WTC11 (cell line): Measurements from ENCODE around the gene GALNT9. TPM values are rescaled to one million over a fixed set of nuclear protein-coding genes. Genes with fewer than 3 reads are reported as not detected.

Experiments
- ATAC-seq: fragments of 200-7000 bp; cut with Tn5 transposase; 2 replicates; pipeline ENCODE4 v1.10.0; 2021; ENCODE audit warnings: mild to moderate bottlenecking, moderate library complexity
- CTCF ChIA-PET: fragments of 300-600 bp; sonication (Branson Sonifier 250); formaldehyde crosslinking; loops from one replicate; lab custom pipeline; 2021; ENCODE audit warnings: antibody characterized with exemption; lab: Charles Lee
- POLR2A ChIA-PET: fragments of 350-600 bp; sonication (Branson Sonifier 250); formaldehyde crosslinking; loops from one replicate; lab custom pipeline; 2021; ENCODE audit warnings: antibody characterized with exemption; lab: Charles Lee
- DNase-seq: peaks from one replicate; pipeline ENCODE4 v3.0.0; 2021; ENCODE audit warnings: low spot score
- H3K27ac Mint-ChIP-seq: 2 replicates; pipeline ENCODE4 v1.8.0; 2021; ENCODE audit warnings: mixed read lengths
- H3K27me3 Mint-ChIP-seq: 2 replicates; pipeline ENCODE4 v1.8.0; 2021; ENCODE audit warnings: low read depth, mild to moderate bottlenecking, moderate library complexity, mixed read lengths
- H3K36me3 Mint-ChIP-seq: 2 replicates; pipeline ENCODE4 v1.8.0; 2021; ENCODE audit warnings: mixed read lengths
- H3K4me1 Mint-ChIP-seq: 2 replicates; pipeline ENCODE4 v1.8.0; 2022; ENCODE audit warnings: mixed read lengths
- H3K4me3 Mint-ChIP-seq: 2 replicates; pipeline ENCODE4 v1.8.0; 2021; ENCODE audit warnings: mild to moderate bottlenecking, moderate library complexity, mixed read lengths
- H3K9me3 Mint-ChIP-seq: 2 replicates; pipeline ENCODE4 v1.8.0; 2021; ENCODE audit warnings: mixed read lengths
- ESRRA ChIP-seq: sonication (generic); formaldehyde crosslinking; IDR thresholded peaks from 2 replicates; pipeline ENCODE4 v1.8.1; 2022; ENCODE audit warnings: mild to moderate bottlenecking, missing genetic modification reagents, borderline replicate concordance
- GTF2I ChIP-seq: fragments of 250-450 bp; sonication (Bioruptor Pico); conservative IDR thresholded peaks from 2 replicates; pipeline ENCODE4 v1.4.0; 2021; ENCODE audit warnings: mild to moderate bottlenecking
- IRF2 ChIP-seq: sonication (generic); formaldehyde crosslinking; IDR thresholded peaks from 2 replicates; pipeline ENCODE4 v1.8.0; 2022; ENCODE audit warnings: low read depth, missing genetic modification reagents, borderline replicate concordance
- MXD4 ChIP-seq: fragments of 250-450 bp; sonication (Bioruptor Pico); IDR thresholded peaks from 2 replicates; pipeline ENCODE4 v1.8.0; 2021; ENCODE audit warnings: mild to moderate bottlenecking, moderate library complexity, borderline replicate concordance
- NFE2L1 ChIP-seq: sonication (generic); formaldehyde crosslinking; IDR thresholded peaks from 2 replicates; pipeline ENCODE4 v1.8.1; 2023; ENCODE audit warnings: missing genetic modification reagents
- NR1H2 ChIP-seq: sonication (generic); formaldehyde crosslinking; IDR thresholded peaks from 2 replicates; pipeline ENCODE4 v1.9.0; 2021; ENCODE audit warnings: mild to moderate bottlenecking, moderate library complexity, missing genetic modification reagents
- OVOL2 ChIP-seq: fragments of 250-450 bp; sonication (Bioruptor Pico); IDR thresholded peaks from 2 replicates; pipeline ENCODE4 v1.9.0; 2021; ENCODE audit warnings: mild to moderate bottlenecking, borderline replicate concordance
- TCF7 ChIP-seq: sonication (generic); formaldehyde crosslinking; IDR thresholded peaks from 2 replicates; pipeline ENCODE4 v1.8.0; 2022; ENCODE audit warnings: mild to moderate bottlenecking, low read depth, missing genetic modification reagents, moderate library complexity
- TEAD1 ChIP-seq: sonication (generic); formaldehyde crosslinking; IDR thresholded peaks from 2 replicates; pipeline ENCODE4 v1.8.0; 2022; ENCODE audit warnings: mild to moderate bottlenecking, missing genetic modification reagents
- total RNA-seq: library from RNA; stranded (reverse); gene quantifications from 3 replicates; pipeline ENCODE4 v1.2.3, GENCODE V29; 2021
- TF ChIP-seq, protein P1 (sequence below): fragments of 250-450 bp; sonication (Bioruptor Pico); IDR thresholded peaks from 2 replicates; pipeline ENCODE4 v1.9.0; 2021; ENCODE audit warnings: mild to moderate bottlenecking
- TF ChIP-seq, protein P2 (sequence below): sonication (generic); formaldehyde crosslinking; IDR thresholded peaks from 2 replicates; pipeline ENCODE4 v1.8.1; 2023; ENCODE audit warnings: mild to moderate bottlenecking, missing genetic modification reagents, moderate library complexity
- TF ChIP-seq, protein P3 (sequence below): sonication (generic); formaldehyde crosslinking; IDR thresholded peaks from 2 replicates; pipeline ENCODE4 v1.8.1; 2023; ENCODE audit warnings: mild to moderate bottlenecking, missing genetic modification reagents, moderate library complexity
- TF ChIP-seq, protein P4 (sequence below): sonication (generic); formaldehyde crosslinking; IDR thresholded peaks from 2 replicates; pipeline ENCODE4 v1.8.1; 2022; ENCODE audit warnings: mild to moderate bottlenecking, missing genetic modification reagents, moderate library complexity, borderline replicate concordance
- TF ChIP-seq, protein P5 (sequence below): sonication (generic); formaldehyde crosslinking; IDR thresholded peaks from 2 replicates; pipeline ENCODE4 v1.8.0; 2022; ENCODE audit warnings: mild to moderate bottlenecking, missing genetic modification reagents
- TF ChIP-seq, protein P6 (sequence below): sonication (generic); formaldehyde crosslinking; IDR thresholded peaks from 2 replicates; pipeline ENCODE4 v1.8.0; 2023; ENCODE audit warnings: missing genetic modification reagents, mild to moderate bottlenecking, borderline replicate concordance
- TF ChIP-seq, protein P7 (sequence below): sonication (generic); formaldehyde crosslinking; IDR thresholded peaks from 2 replicates; pipeline ENCODE4 v1.8.0; 2022; ENCODE audit warnings: mild to moderate bottlenecking, missing genetic modification reagents

Gene GALNT9
- total RNA-seq, 1 experiment from 2014 or later: 0.90 TPM

DNA sequence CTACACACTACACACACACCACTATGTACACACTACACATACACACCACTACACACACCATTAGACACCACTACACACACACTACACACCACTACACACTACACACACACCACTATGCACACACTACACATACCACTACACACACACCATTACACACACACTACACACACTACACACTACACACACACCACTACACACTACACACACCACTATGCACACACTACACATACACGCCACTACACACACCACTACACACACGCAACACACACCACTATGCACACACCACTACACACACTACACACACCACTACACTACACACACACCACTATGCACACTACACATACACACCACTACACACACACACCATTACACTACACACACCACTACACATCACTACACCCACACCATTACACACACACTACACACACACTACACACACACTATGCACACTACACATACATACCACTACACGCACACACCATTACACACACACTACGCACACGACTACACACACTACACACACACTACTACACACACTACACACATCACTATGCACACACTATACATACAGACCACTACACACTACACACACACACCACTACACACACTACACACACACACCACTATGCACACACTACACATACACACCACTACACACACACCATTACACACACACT, 171.5 kb downstream of the GALNT9 start (continued):
- no peak for TF ChIP-seq IRF2 (CRISPR knock-in tag)
- TF ChIP-seq, protein P1, sequence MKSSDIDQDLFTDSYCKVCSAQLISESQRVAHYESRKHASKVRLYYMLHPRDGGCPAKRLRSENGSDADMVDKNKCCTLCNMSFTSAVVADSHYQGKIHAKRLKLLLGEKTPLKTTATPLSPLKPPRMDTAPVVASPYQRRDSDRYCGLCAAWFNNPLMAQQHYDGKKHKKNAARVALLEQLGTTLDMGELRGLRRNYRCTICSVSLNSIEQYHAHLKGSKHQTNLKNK (CRISPR knock-in tag): no peak
- TF ChIP-seq, protein P2, sequence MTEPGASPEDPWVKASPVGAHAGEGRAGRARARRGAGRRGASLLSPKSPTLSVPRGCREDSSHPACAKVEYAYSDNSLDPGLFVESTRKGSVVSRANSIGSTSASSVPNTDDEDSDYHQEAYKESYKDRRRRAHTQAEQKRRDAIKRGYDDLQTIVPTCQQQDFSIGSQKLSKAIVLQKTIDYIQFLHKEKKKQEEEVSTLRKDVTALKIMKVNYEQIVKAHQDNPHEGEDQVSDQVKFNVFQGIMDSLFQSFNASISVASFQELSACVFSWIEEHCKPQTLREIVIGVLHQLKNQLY (CRISPR knock-in tag): no peak
- TF ChIP-seq TEAD1 (CRISPR knock-in tag): no peak
- TF ChIP-seq, protein P3, sequence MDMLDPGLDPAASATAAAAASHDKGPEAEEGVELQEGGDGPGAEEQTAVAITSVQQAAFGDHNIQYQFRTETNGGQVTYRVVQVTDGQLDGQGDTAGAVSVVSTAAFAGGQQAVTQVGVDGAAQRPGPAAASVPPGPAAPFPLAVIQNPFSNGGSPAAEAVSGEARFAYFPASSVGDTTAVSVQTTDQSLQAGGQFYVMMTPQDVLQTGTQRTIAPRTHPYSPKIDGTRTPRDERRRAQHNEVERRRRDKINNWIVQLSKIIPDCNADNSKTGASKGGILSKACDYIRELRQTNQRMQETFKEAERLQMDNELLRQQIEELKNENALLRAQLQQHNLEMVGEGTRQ: no peak
- TF ChIP-seq, protein P4, sequence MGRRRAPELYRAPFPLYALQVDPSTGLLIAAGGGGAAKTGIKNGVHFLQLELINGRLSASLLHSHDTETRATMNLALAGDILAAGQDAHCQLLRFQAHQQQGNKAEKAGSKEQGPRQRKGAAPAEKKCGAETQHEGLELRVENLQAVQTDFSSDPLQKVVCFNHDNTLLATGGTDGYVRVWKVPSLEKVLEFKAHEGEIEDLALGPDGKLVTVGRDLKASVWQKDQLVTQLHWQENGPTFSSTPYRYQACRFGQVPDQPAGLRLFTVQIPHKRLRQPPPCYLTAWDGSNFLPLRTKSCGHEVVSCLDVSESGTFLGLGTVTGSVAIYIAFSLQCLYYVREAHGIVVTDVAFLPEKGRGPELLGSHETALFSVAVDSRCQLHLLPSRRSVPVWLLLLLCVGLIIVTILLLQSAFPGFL: no peak

DNA sequence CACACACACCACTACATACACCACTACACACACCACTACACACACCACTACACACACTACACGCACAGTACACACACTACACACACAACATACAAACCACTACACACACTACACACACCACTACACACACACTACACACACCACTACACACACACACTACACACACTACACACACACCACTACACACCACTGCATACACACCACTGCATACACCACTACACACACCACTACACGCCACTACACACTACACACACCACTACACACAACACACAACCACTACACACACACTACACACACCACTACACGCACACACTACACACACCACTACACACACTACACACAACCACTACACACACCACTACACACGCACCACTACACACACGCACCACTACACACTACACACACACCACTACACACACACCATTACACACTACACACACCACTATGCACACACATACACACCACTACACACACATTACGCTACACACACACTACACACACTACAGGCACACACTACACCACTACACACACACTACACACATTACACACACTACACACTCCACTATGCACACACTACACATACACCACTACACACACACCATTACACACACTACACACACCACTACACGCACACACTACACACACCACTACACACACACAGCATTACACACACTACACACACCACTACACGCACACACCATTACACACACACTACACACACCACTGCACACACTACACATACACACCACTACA, 172.6 kb downstream of the GALNT9 start:
- no peaks in the 10 kb centered on the region for H3K9me3 Mint-ChIP-seq
- TF ChIP-seq GTF2I (CRISPR knock-in tag) (no peak), NFE2L1 (CRISPR knock-in tag) (peak; percentile 50; the same call in 1 of the 2 replicates), TCF7 (CRISPR knock-in tag) (no peak)
- TF ChIP-seq, protein P5, sequence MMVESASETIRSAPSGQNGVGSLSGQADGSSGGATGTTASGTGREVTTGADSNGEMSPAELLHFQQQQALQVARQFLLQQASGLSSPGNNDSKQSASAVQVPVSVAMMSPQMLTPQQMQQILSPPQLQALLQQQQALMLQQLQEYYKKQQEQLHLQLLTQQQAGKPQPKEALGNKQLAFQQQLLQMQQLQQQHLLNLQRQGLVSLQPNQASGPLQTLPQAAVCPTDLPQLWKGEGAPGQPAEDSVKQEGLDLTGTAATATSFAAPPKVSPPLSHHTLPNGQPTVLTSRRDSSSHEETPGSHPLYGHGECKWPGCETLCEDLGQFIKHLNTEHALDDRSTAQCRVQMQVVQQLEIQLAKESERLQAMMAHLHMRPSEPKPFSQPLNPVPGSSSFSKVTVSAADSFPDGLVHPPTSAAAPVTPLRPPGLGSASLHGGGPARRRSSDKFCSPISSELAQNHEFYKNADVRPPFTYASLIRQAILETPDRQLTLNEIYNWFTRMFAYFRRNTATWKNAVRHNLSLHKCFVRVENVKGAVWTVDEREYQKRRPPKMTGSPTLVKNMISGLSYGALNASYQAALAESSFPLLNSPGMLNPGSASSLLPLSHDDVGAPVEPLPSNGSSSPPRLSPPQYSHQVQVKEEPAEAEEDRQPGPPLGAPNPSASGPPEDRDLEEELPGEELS (CRISPR knock-in tag): no peak
- DNase-seq: no peak
- ATAC-seq: no peak
- no peaks in the 10 kb centered on the region for H3K36me3 Mint-ChIP-seq
- no peaks in the 10 kb centered on the region; the same call in 1 of the 2 replicates for H3K27me3 Mint-ChIP-seq
- no peak overlapping the region for H3K27ac Mint-ChIP-seq
- no peak overlapping the region for H3K4me3 Mint-ChIP-seq
- ChIA-PET POLR2A (no interaction called here), CTCF (no interaction called here)
- H3K4me1 Mint-ChIP-seq: no peaks in the 10 kb centered on the region

DNA sequence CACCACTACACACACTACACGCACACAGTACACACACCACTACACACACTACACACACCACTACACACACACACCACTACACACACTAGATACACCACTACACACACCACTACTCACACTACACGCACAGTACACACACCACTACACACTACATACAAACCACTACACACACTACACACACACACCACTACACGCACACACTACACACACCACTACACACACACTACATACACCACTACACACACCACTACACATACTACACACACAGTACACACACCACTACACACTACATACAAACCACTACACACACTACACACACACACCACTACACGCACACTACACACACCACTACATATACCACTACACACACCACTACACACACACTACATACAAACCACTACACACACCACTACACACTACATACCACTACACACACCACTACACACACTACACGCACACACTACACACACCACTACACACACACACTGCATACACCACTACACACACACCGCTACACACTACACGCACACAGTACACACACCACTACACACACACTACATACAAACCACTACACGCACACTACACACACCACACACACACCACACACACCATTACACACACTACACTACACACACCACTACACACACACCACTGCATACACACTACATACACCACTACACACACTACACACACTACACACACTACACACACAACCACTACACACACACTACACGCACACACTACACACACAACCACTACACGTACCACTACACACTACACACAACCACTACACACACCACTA, 173.4 kb downstream of the GALNT9 start:
- Mint-ChIP-seq H3K27ac (no peak overlapping the region), H3K4me3 (no peak overlapping the region), H3K9me3 (no peaks in the 10 kb centered on the region), H3K36me3 (no peaks in the 10 kb centered on the region), H3K27me3 (no peaks in the 10 kb centered on the region; the same call in 1 of the 2 replicates), H3K4me1 (no peaks in the 10 kb centered on the region)
- CTCF ChIA-PET: interaction anchor here (1.3 kb wide), 1 partner anchor 258 kb away, joined by 6 read pairs; no protein-coding TSS in a partner anchor
- DNase-seq (no peak), ATAC-seq (no peak)
- POLR2A ChIA-PET: no interaction called here
- TF ChIP-seq, protein P6, sequence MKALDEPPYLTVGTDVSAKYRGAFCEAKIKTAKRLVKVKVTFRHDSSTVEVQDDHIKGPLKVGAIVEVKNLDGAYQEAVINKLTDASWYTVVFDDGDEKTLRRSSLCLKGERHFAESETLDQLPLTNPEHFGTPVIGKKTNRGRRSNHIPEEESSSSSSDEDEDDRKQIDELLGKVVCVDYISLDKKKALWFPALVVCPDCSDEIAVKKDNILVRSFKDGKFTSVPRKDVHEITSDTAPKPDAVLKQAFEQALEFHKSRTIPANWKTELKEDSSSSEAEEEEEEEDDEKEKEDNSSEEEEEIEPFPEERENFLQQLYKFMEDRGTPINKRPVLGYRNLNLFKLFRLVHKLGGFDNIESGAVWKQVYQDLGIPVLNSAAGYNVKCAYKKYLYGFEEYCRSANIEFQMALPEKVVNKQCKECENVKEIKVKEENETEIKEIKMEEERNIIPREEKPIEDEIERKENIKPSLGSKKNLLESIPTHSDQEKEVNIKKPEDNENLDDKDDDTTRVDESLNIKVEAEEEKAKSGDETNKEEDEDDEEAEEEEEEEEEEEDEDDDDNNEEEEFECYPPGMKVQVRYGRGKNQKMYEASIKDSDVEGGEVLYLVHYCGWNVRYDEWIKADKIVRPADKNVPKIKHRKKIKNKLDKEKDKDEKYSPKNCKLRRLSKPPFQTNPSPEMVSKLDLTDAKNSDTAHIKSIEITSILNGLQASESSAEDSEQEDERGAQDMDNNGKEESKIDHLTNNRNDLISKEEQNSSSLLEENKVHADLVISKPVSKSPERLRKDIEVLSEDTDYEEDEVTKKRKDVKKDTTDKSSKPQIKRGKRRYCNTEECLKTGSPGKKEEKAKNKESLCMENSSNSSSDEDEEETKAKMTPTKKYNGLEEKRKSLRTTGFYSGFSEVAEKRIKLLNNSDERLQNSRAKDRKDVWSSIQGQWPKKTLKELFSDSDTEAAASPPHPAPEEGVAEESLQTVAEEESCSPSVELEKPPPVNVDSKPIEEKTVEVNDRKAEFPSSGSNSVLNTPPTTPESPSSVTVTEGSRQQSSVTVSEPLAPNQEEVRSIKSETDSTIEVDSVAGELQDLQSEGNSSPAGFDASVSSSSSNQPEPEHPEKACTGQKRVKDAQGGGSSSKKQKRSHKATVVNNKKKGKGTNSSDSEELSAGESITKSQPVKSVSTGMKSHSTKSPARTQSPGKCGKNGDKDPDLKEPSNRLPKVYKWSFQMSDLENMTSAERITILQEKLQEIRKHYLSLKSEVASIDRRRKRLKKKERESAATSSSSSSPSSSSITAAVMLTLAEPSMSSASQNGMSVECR (CRISPR knock-in tag): no peak
- TF ChIP-seq ESRRA (CRISPR knock-in tag): no peak
- TF ChIP-seq, protein P7, sequence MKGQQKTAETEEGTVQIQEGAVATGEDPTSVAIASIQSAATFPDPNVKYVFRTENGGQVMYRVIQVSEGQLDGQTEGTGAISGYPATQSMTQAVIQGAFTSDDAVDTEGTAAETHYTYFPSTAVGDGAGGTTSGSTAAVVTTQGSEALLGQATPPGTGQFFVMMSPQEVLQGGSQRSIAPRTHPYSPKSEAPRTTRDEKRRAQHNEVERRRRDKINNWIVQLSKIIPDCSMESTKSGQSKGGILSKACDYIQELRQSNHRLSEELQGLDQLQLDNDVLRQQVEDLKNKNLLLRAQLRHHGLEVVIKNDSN (CRISPR knock-in tag): no peak
- no peak for TF ChIP-seq NR1H2 (CRISPR knock-in tag)
- TF ChIP-seq OVOL2 (CRISPR knock-in tag): no peak
- no peak for TF ChIP-seq MXD4
- TF ChIP-seq, protein P5 (CRISPR knock-in tag): no peak
